ENCODE measurements around the gene ACOXL.

ACOXL gene

DNA sequence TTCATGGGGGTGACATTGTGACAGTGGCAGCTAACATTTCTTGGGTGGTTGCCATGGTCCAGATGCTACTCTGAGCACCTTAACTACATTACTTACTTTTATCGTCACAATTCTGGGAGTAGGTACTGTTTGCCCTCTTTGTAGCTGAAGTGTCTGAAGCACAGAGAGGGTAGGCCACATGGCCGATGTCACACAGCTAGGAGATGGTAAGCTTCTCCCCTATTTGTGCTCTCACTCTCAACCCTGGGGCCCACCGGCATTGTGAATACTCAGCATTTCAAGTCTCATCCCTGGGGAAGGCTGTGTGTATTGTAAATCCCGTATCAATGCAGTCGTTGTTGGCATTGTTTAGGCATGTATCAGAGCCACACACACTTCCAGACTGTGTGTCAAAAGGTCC is 136.6 kb downstream of the ACOXL start:
- TF ChIP-seq, protein P1, sequence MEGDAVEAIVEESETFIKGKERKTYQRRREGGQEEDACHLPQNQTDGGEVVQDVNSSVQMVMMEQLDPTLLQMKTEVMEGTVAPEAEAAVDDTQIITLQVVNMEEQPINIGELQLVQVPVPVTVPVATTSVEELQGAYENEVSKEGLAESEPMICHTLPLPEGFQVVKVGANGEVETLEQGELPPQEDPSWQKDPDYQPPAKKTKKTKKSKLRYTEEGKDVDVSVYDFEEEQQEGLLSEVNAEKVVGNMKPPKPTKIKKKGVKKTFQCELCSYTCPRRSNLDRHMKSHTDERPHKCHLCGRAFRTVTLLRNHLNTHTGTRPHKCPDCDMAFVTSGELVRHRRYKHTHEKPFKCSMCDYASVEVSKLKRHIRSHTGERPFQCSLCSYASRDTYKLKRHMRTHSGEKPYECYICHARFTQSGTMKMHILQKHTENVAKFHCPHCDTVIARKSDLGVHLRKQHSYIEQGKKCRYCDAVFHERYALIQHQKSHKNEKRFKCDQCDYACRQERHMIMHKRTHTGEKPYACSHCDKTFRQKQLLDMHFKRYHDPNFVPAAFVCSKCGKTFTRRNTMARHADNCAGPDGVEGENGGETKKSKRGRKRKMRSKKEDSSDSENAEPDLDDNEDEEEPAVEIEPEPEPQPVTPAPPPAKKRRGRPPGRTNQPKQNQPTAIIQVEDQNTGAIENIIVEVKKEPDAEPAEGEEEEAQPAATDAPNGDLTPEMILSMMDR (IDR thresholded peaks at IDR 0.05): no peak

DNA sequence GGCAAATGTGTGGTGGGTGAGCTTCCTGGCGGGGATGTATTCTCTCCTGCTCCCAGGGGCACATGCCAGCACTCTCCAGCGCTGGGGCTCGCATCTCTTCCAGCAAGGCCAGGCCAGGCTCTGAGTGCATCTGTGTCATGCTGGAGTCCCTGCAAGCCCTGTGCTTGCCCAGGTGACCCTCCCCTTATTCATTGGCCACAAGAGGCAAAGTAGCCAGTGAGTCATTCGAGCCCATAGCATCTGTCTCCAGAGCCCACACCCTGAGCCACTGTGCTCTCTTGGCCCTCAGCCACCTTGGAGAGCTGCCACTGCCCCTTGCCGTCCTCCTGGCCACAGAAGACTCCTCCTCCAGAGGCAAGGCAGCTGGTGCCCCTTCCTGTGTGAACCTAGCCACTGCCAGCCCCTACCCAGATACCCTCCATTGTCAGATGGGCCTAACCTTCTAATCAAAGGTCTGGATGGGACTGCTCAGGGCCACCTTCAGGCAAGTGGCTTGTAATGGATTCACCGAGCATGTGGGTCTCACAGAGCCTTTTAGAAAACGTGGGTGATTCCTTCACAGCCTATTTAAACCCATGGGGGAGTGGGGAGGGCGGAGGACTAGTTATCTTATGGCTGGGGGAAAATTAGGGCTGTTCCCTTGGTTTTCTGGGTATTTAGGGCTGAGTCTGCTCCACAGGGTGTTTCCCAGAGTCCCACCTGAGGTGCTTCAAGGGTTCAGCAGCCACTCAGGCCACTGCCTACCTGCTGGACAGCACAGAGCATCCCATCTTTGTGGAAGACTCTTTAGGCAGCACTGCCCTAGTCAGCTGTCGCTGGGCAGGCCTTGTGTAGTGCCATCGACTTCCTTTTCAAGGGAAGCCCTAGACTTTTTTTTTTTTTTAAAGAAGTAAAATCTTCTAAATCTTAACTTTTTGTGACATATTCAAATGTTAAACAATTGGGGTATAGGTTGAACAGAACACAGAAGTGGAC is 137.4 kb downstream of the ACOXL start:
- TF ChIP-seq, protein P1 (IDR thresholded peaks at IDR 0.05): no peak

DNA sequence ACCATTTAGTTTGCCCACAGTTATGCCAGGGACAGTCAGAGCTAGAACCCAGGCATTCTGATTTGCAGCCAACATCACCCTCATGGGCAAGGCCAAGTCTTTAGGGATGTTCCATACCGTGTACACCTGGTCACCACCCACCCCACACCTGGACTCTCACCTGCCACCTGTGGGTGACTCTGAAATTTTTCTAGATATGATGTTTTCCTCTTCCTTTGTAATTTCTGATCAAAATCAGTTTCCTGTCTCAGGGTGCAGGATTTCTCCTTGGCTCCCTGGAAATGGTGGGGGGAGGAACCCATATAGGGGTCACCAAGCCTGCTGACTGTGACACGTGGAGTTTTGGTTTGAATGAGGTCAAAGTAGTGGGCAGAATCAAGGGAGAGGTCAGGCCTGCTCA is 138.2 kb downstream of the ACOXL start:
- TF ChIP-seq, protein P1 (IDR thresholded peaks at IDR 0.05): no peak

GRCh38 chr2:110871637-110872036 is 139.3 kb downstream of the ACOXL start:
- TF ChIP-seq, protein P1 (IDR thresholded peaks at IDR 0.05): no peak

- TF ChIP-seq, protein P1 (IDR thresholded peaks at IDR 0.05): no peak
Observed at GRCh38 chr2:110872521-110872920, 140.1 kb downstream of the ACOXL start.

DNA sequence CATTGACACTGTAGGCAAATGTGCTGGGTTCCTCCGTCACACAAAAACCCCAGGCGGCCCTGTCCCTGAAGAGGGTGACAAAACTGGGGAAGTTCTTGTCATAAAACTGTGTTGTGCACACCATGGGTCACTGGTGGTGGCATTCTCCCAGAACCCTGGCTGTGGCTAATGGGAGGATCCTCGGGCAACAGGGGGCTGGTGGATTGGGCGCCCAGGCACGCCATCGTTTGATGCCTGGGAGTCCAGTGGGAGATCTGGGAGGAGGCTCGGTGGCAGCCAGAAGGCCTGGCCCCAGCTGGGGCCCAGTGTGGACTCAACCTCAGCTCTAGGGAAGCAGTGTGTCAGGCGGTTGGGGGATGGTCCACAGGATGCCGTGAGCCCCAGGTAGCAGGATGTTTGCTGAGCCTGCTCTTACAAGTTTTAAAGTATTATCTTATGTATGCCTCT is 140.7 kb downstream of the ACOXL start:
- TF ChIP-seq, protein P1 (IDR thresholded peaks at IDR 0.05): no peak

GRCh38 chr2:110873597-110874452 is 141.5 kb downstream of the ACOXL start:
- TF ChIP-seq, protein P1 (IDR thresholded peaks at IDR 0.05): no peak

Data from LNCAP (cell line).